ENCODE data around the gene MCEE.
"Not testable (repeated sequence)": the region's sequence is repeated elsewhere in the genome, so short reads cannot be mapped to it uniquely, and the experiment has no call there.

The MCEE gene

DNA sequence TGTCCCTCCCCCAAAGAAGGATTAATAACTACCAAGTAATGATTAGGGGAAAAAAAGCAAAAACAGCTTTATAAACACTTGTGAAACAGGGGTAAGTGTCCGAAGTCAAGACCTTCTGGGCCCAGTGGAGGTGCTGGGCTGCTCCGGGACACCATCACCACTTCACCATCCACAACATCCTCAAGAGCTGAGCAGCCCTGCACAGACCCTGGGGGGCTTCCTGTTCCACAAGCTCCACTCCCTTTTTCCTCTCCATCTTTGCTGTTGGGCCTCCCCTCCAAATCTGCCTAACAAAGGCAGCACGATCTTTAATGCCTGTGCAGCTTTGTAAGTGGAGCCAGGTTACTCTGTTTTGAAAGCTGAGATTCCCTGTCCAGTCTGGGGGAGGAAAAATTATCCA lies 46.7 kb downstream of the MCEE start:
- not testable (repeated sequence) for H3K79me2 ChIP-seq (ENCODE audit: insufficient read depth, low read length); H3K27ac ChIP-seq (ENCODE audit: low read depth, low read length, poor library complexity, severe bottlenecking); H3K9ac ChIP-seq (ENCODE audit: low read length); H3K4me1 ChIP-seq (ENCODE audit: insufficient read depth, low read length, severe bottlenecking); H3K4me2 ChIP-seq (ENCODE audit: low read length); H3K9me2 ChIP-seq (ENCODE audit: low read depth, low read length); H3K27me3 ChIP-seq (ENCODE audit: insufficient read depth, low read length); H3K4me3 ChIP-seq (ENCODE audit: low read depth, low read length, poor library complexity, severe bottlenecking); H3F3A ChIP-seq (ENCODE audit: insufficient read depth, low read length); H3K9me3 ChIP-seq (ENCODE audit: low read length); H3K36me3 ChIP-seq (ENCODE audit: insufficient read depth, low read length); H2AFZ ChIP-seq (ENCODE audit: low read length); H4K20me1 ChIP-seq (ENCODE audit: insufficient read depth, low read length)

DNA sequence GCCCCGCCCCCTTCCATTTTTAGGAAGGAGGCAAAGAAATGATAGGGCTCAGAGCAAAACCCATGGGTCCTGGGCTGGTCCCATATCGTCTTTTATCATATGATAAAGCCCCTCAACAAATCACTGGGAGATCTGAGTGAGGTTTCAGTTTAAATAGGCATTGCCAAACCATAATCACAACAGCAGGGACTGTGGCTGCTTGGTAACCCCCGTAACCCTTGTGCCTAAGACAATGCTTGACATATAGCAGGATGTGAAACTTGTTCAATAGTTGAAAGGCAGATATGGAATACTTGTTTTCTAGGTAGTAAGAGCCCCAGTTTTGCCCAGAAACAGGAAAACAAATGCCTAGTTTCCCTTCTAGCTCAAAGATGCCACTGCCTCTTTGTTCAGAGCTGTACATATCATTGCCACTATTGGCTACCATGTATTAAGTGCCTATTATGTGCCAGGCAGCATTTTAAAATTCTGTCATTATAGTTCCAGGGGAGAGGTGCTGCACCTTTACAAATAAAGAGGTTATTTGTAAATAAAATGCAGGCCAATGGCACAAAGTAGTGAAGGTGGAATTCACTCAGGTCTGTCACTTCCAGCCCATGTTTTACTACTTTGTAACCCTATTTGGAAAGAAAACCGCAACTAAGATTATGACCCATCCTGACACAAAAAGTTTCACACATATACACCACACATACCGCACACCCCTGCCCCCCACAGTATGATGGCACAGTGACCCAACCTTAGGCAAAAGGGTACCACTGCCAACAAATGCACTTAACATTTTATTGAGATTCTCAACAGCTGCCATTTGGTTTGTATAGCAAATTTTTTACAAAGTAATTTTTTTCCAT lies 47.4 kb downstream of the MCEE start:
- H3K27me3 ChIP-seq (ENCODE audit: insufficient read depth, low read length), result no peaks in the 10 kb centered on the region
- no peaks in the 10 kb centered on the region for H3K4me1 ChIP-seq (ENCODE audit: insufficient read depth, low read length, severe bottlenecking)
- no peak overlapping the region for H3K4me3 ChIP-seq (ENCODE audit: low read depth, low read length, poor library complexity, severe bottlenecking)
- no peaks in the 10 kb centered on the region for H3K9me3 ChIP-seq (ENCODE audit: low read length)
- TF ChIP-seq EZH2 (IDR thresholded peaks at IDR 0.05; ENCODE audit: borderline replicate concordance, low read length), result no peak
- TF ChIP-seq, protein P1, sequence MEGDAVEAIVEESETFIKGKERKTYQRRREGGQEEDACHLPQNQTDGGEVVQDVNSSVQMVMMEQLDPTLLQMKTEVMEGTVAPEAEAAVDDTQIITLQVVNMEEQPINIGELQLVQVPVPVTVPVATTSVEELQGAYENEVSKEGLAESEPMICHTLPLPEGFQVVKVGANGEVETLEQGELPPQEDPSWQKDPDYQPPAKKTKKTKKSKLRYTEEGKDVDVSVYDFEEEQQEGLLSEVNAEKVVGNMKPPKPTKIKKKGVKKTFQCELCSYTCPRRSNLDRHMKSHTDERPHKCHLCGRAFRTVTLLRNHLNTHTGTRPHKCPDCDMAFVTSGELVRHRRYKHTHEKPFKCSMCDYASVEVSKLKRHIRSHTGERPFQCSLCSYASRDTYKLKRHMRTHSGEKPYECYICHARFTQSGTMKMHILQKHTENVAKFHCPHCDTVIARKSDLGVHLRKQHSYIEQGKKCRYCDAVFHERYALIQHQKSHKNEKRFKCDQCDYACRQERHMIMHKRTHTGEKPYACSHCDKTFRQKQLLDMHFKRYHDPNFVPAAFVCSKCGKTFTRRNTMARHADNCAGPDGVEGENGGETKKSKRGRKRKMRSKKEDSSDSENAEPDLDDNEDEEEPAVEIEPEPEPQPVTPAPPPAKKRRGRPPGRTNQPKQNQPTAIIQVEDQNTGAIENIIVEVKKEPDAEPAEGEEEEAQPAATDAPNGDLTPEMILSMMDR (IDR thresholded peaks at IDR 0.05; ENCODE audit: low read length), result no peak
- no peak overlapping the region for H2AFZ ChIP-seq (ENCODE audit: low read length)
- no peaks in the 10 kb centered on the region for H3K9me2 ChIP-seq (ENCODE audit: low read depth, low read length)
- no peak overlapping the region for H3K27ac ChIP-seq (ENCODE audit: low read depth, low read length, poor library complexity, severe bottlenecking)
- H3K79me2 ChIP-seq (ENCODE audit: insufficient read depth, low read length), result no peaks in the 10 kb centered on the region
- no peak overlapping the region for H3K4me2 ChIP-seq (ENCODE audit: low read length)
- no peak overlapping the region for H3K9ac ChIP-seq (ENCODE audit: low read length)
- no peaks in the 10 kb centered on the region for H4K20me1 ChIP-seq (ENCODE audit: insufficient read depth, low read length)
- no peaks in the 10 kb centered on the region for H3F3A ChIP-seq (ENCODE audit: insufficient read depth, low read length)
- H3K36me3 ChIP-seq (ENCODE audit: insufficient read depth, low read length), result peaks cover 15% of the 10 kb centered on the region

DNA sequence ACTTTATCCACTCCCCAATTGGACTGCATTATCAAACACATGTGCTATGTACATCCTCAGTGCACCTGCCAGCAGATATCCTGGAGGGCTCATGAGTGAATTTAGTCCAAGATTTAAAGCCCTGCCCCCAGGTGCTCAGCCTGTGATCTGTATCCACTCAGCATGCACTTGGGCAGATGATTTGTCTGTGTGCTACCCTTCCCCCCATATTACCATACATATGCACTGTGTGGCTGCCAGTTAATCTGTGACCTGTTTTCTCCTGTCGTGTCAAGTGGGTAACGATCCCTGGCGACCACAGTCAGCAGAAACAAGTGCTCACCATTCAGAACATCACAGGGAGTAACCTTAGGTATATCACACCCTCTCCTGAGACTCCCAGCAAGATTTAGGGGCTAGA lies 51.4 kb downstream of the MCEE start:
- Histone ChIP-seq H3K36me3 (ENCODE audit: insufficient read depth, low read length) (peaks cover 45% of the 10 kb centered on the region), H3K4me1 (ENCODE audit: insufficient read depth, low read length, severe bottlenecking) (no peaks in the 10 kb centered on the region), H3K79me2 (ENCODE audit: insufficient read depth, low read length) (no peaks in the 10 kb centered on the region), H3F3A (ENCODE audit: insufficient read depth, low read length) (no peaks in the 10 kb centered on the region), H3K4me3 (ENCODE audit: low read depth, low read length, poor library complexity, severe bottlenecking) (no peak overlapping the region), H2AFZ (ENCODE audit: low read length) (no peak overlapping the region), H3K9ac (ENCODE audit: low read length) (no peak overlapping the region), H3K4me2 (ENCODE audit: low read length) (no peak overlapping the region), H3K9me2 (ENCODE audit: low read depth, low read length) (no peaks in the 10 kb centered on the region), H3K27me3 (ENCODE audit: insufficient read depth, low read length) (no peaks in the 10 kb centered on the region), H3K9me3 (ENCODE audit: low read length) (no peaks in the 10 kb centered on the region), H4K20me1 (ENCODE audit: insufficient read depth, low read length) (no peaks in the 10 kb centered on the region), H3K27ac (ENCODE audit: low read depth, low read length, poor library complexity, severe bottlenecking) (no peak overlapping the region)
- TF ChIP-seq EZH2 (IDR thresholded peaks at IDR 0.05; ENCODE audit: borderline replicate concordance, low read length), result no peak
- TF ChIP-seq, protein P1 (IDR thresholded peaks at IDR 0.05; ENCODE audit: low read length), result no peak

DNA sequence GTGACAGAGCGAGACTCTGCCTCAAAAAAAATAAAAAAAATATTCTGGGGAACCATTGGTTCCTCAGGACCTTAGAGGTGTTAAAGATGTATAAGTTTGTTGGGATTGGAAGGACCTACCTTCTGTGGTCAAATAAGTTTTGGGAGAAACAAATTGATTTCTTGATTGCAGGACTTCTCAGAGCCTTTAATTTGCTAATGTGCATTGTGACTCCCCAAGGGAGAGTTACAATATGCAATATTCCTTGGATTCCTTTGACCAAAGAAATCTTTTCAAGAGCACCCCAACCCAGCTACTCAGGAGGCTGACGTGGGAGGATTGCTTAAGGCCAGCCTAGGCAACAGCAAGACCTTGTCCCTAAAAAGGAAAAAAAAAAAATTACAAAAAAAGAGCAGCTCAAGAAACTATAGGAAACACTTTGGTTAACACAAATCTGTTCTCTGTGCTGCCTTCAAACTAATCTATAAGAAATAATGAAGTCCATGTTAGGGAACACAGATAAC lies 55.1 kb downstream of the MCEE start:
- no peaks in the 10 kb centered on the region for H4K20me1 ChIP-seq (ENCODE audit: insufficient read depth, low read length)
- H3K9me2 ChIP-seq (ENCODE audit: low read depth, low read length), result no peaks in the 10 kb centered on the region
- H3K79me2 ChIP-seq (ENCODE audit: insufficient read depth, low read length), result no peaks in the 10 kb centered on the region
- H3K4me2 ChIP-seq (ENCODE audit: low read length), result no peak overlapping the region
- peaks cover 54% of the 10 kb centered on the region for H3K36me3 ChIP-seq (ENCODE audit: insufficient read depth, low read length)
- H3K4me3 ChIP-seq (ENCODE audit: low read depth, low read length, poor library complexity, severe bottlenecking), result no peak overlapping the region
- TF ChIP-seq, protein P1 (IDR thresholded peaks at IDR 0.05; ENCODE audit: low read length), result no peak
- TF ChIP-seq EZH2 (IDR thresholded peaks at IDR 0.05; ENCODE audit: borderline replicate concordance, low read length), result no peak
- no peaks in the 10 kb centered on the region for H3K27me3 ChIP-seq (ENCODE audit: insufficient read depth, low read length)
- H3F3A ChIP-seq (ENCODE audit: insufficient read depth, low read length), result 0 out of 2 replicates have a peak, but pooled peaks cover 2% of the 10 kb centered on the region
- no peaks in the 10 kb centered on the region for H3K9me3 ChIP-seq (ENCODE audit: low read length)
- no peak overlapping the region for H3K9ac ChIP-seq (ENCODE audit: low read length)
- H3K4me1 ChIP-seq (ENCODE audit: insufficient read depth, low read length, severe bottlenecking), result peaks cover 28% of the 10 kb centered on the region
- H2AFZ ChIP-seq (ENCODE audit: low read length), result no peak overlapping the region
- no peak overlapping the region for H3K27ac ChIP-seq (ENCODE audit: low read depth, low read length, poor library complexity, severe bottlenecking)

Data from OCI-LY1 (cell line).